Neural progenitor cell (in vitro differentiated cells): ENCODE data around the gene ZNF366.

ENCODE experiments used
- EZH2 ChIP-seq: fragments of 200-600 bp; sonication (generic); IDR thresholded peaks from 2 replicates; pipeline ENCODE4 v1.6.1; 2017; ENCODE audit warnings: antibody characterized with exemption, mild to moderate bottlenecking, moderate library complexity
- EZH2phosphoT487 ChIP-seq: fragments of 200-600 bp; sonication (generic); IDR thresholded peaks from 2 replicates; pipeline ENCODE4 v1.6.1; 2017; ENCODE audit warnings: antibody characterized with exemption
- TF ChIP-seq, protein P1 (sequence below): fragments of 200-600 bp; sonication (generic); IDR thresholded peaks from 2 replicates; pipeline ENCODE4 v1.5.1; 2017; ENCODE audit warnings: antibody characterized with exemption, mild to moderate bottlenecking

DNA sequence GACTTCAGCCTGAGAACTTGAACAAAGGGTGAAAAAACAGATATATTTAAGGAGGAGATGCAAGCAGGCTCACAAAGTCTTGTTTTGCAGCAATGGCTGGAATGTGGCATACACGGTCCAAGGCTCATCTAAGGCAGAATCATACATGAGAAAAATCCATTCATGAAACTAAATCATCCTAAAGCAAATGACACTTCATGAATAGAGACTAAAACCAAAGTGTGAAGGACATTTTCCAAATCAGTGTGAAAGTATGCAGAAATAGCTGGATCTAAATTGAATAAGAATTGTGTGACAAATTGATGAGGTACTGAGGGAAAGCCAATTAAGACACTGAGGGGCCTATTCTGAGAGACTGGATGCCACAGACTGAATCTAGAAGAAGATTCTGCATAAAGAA lies 27.3 kb downstream of the ZNF366 start:
- TF ChIP-seq, protein P1, sequence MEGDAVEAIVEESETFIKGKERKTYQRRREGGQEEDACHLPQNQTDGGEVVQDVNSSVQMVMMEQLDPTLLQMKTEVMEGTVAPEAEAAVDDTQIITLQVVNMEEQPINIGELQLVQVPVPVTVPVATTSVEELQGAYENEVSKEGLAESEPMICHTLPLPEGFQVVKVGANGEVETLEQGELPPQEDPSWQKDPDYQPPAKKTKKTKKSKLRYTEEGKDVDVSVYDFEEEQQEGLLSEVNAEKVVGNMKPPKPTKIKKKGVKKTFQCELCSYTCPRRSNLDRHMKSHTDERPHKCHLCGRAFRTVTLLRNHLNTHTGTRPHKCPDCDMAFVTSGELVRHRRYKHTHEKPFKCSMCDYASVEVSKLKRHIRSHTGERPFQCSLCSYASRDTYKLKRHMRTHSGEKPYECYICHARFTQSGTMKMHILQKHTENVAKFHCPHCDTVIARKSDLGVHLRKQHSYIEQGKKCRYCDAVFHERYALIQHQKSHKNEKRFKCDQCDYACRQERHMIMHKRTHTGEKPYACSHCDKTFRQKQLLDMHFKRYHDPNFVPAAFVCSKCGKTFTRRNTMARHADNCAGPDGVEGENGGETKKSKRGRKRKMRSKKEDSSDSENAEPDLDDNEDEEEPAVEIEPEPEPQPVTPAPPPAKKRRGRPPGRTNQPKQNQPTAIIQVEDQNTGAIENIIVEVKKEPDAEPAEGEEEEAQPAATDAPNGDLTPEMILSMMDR, result no peak
- no peak for TF ChIP-seq EZH2
- no peak for TF ChIP-seq EZH2phosphoT487
